Stimulated activated naive B cell treated with anti-CD40 and anti-IgM and Interleukin-4, amounts not matched to agents 10 μg/mL and 1 μg/mL and 100 μg/mL, for 72 hours (primary cell): ENCODE results near the gene MYO18B.

ENCODE experiments used
- ATAC-seq, 2 donors: fragments of 150-1000 bp; cut with Tn5 transposase; replicated peaks; 2 replicates each; pipeline ENCODE4 v1.10.0; 2021; ENCODE audit warnings: moderate library complexity in 1 of 2
- DNase-seq: peaks from one replicate; pipeline ENCODE4 v3.0.0; 2021
- H3K27ac Mint-ChIP-seq: one replicate; pipeline ENCODE4 v1.8.0; 2022; ENCODE audit warnings: mild to moderate bottlenecking, mixed read lengths
- H3K27me3 Mint-ChIP-seq, 2 donors: one replicate each; pipeline ENCODE4 v1.8.0; 2022; ENCODE audit warnings: mixed read lengths in 2 of 2
- H3K36me3 Mint-ChIP-seq, 2 donors: one replicate each; pipeline ENCODE4 v1.8.0; 2022; ENCODE audit warnings: mixed read lengths in 2 of 2, mild to moderate bottlenecking in 1 of 2
- H3K4me1 Mint-ChIP-seq, 2 donors: one replicate each; pipeline ENCODE4 v1.8.0; 2022; ENCODE audit warnings: mixed read lengths in 2 of 2, mild to moderate bottlenecking in 1 of 2
- H3K4me3 Mint-ChIP-seq, 2 donors: one replicate each; pipeline ENCODE4 v1.8.0; 2022; ENCODE audit warnings: mild to moderate bottlenecking in 2 of 2, mixed read lengths in 2 of 2, moderate library complexity in 1 of 2
- H3K9me3 Mint-ChIP-seq, 2 donors: one replicate each; pipeline ENCODE4 v1.8.0; 2022; ENCODE audit warnings: mixed read lengths in 2 of 2, mild to moderate bottlenecking in 1 of 2

MYO18B gene

GRCh38 chr22:25729016-25729995, 12.7 kb upstream of the MYO18B start:
- peaks cover 12 to 27% of the 10 kb centered on the region in 2 donors for H3K36me3 Mint-ChIP-seq
- peaks cover 13 to 17% of the 10 kb centered on the region in 2 donors for H3K4me1 Mint-ChIP-seq
- ATAC-seq: peak; percentile 57 to 76
- no peak overlapping the region for H3K4me3 Mint-ChIP-seq
- H3K27me3 Mint-ChIP-seq: no peaks in the 10 kb centered on the region
- H3K27ac Mint-ChIP-seq: peak overlapping the region; percentile 59
- DNase-seq: no peak
- no peaks in the 10 kb centered on the region for H3K9me3 Mint-ChIP-seq

GRCh38 chr22:25735650-25736049, 6.3 kb upstream of the MYO18B start:
- Mint-ChIP-seq H3K9me3 (no peaks in the 10 kb centered on the region), H3K27ac (no peak overlapping the region), H3K36me3 (no peaks in the 10 kb centered on the region), H3K27me3 (peaks cover 0 to 3% of the 10 kb centered on the region in 2 donors), H3K4me3 (no peak overlapping the region), H3K4me1 (peaks cover 9 to 17% of the 10 kb centered on the region in 2 donors)
- DNase-seq (no peak), ATAC-seq (no peak)

- ATAC-seq (peak; percentile 75 to 82), DNase-seq (no peak)
- Mint-ChIP-seq H3K27me3 (peaks cover 0 to 3% of the 10 kb centered on the region in 2 donors), H3K4me3 (peak overlapping the region in 1 of 2 donors; percentile 59), H3K27ac (peak overlapping the region; percentile 82), H3K36me3 (no peaks in the 10 kb centered on the region), H3K4me1 (peaks cover 9 to 17% of the 10 kb centered on the region in 2 donors), H3K9me3 (no peaks in the 10 kb centered on the region)
These were observed 5.5 kb upstream of the MYO18B start for GRCh38 chr22:25736378-25737011.

DNA sequence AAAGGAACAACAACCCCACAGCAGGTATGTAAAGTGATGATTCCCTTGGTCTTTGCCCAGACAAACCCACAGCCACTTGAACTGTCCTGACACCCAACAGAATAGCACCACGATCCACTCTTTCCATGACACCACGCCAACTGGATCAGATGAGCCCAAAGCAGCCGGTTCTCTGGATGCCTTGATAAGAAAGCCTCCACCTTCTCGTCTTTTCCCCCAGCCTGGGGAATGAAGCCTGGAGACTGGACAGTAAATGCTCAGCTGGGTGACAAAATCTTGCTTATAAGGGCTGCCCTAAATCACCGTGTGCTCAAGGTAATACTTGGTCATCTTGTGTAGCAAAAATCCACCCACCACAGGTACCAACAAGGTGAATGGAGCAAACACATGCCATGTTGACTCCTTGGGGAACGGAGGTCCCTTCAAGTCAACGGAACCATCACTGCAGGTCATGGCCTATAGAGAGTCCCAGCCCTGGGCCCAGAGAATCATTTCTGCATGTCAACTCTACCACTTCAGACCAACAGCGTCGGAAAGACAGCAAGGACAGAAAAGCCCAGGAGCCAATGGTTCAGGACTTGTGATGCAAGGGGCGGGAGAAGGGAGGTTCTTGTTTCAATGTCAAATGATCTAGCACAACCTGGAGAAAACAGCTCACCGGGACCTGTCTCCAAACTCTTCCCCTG, 2.2 kb upstream of the MYO18B start:
- no peak for DNase-seq
- no peak overlapping the region for H3K27ac Mint-ChIP-seq
- peaks cover 0 to 8% of the 10 kb centered on the region in 2 donors for H3K27me3 Mint-ChIP-seq
- no peaks in the 10 kb centered on the region for H3K36me3 Mint-ChIP-seq
- H3K9me3 Mint-ChIP-seq: no peaks in the 10 kb centered on the region
- no peak overlapping the region for H3K4me3 Mint-ChIP-seq
- peaks cover 6 to 17% of the 10 kb centered on the region in 2 donors for H3K4me1 Mint-ChIP-seq
- no peak for ATAC-seq

DNA sequence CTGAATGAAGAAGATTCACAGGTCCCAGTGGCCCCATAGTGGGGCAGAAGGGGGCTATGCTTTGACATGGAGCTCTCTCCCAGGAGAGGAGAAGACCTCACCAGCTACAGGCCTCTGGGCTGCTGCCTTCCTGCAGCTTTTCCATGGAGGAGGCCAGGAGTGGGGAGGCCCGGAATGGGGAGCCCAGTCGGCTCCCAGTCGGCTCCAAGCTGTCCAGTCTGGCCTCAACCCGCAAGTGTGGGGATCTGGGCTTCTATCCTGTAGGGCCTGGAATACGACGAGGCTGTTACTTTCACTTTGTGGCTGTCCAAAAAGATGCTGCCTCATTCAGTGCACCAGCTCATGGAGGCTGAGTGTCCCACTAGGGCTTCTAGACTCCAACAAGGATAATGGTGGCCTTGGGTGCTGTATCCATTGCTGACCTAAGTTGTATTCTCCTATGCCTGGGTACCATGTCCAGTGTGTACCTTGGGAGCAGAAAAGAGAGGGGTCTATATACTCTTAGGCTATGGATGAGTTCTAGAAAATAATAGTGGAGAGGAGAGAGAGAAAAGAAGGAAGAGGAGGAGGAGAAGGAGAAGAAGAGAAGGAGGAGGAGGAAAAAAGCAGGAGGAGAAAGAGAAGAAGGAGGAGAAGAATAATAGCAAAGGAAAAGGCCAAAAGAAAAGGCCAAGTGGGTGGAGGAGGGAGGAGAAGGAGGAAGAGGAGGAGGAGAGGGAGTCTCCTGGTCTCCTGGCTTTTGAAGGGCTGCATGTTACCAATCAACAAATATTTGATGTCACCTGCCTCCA, 1.1 kb downstream of the MYO18B start:
- ATAC-seq (no peak), DNase-seq (no peak)
- Mint-ChIP-seq H3K36me3 (no peaks in the 10 kb centered on the region), H3K27me3 (peaks cover 0 to 8% of the 10 kb centered on the region in 2 donors), H3K4me1 (no peaks in the 10 kb centered on the region), H3K27ac (no peak overlapping the region), H3K4me3 (no peak overlapping the region), H3K9me3 (no peaks in the 10 kb centered on the region)

DNA sequence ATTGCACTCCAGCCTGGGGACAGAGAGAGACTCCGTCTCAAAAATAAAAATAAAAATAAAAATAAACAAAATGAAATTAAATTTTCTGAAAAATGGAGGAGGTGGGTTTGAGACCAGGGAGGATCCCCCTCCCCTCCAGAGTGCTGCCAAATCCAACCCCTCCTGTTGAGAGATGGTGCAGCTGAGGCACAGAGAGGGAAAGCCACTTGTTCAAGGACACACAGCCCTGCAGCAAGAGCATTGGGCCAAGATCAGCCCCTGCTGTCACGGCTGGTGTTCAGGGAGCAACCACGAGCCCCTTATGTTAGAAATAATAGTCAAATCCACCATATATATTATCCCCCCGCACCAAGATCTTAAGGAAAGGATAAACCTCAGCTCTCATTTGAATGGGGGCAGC, 2.7 kb downstream of the MYO18B start:
- no peak overlapping the region for H3K27ac Mint-ChIP-seq

GRCh38 chr22:25745341-25746011, 3.5 kb downstream of the MYO18B start:
- no peak for ATAC-seq
- DNase-seq: no peak
- no peak overlapping the region for H3K27ac Mint-ChIP-seq
- H3K9me3 Mint-ChIP-seq: no peaks in the 10 kb centered on the region
- no peak overlapping the region for H3K4me3 Mint-ChIP-seq
- H3K27me3 Mint-ChIP-seq: peaks cover 0 to 5% of the 10 kb centered on the region in 2 donors
- H3K36me3 Mint-ChIP-seq: no peaks in the 10 kb centered on the region
- peaks cover 0 to 5% of the 10 kb centered on the region in 2 donors for H3K4me1 Mint-ChIP-seq

More for the DNA sequence above, 2.7 kb downstream of the MYO18B start:
- no peaks in the 10 kb centered on the region for H3K9me3 Mint-ChIP-seq
- no peak for ATAC-seq
- peaks cover 0 to 5% of the 10 kb centered on the region in 2 donors for H3K27me3 Mint-ChIP-seq
- H3K36me3 Mint-ChIP-seq: no peaks in the 10 kb centered on the region
- no peak overlapping the region for H3K4me3 Mint-ChIP-seq
- no peak for DNase-seq
- peaks cover 0 to 5% of the 10 kb centered on the region in 2 donors for H3K4me1 Mint-ChIP-seq

- no peaks in the 10 kb centered on the region for H3K9me3 Mint-ChIP-seq
- peaks cover 0 to 5% of the 10 kb centered on the region in 2 donors for H3K27me3 Mint-ChIP-seq
- no peak for DNase-seq
- no peak overlapping the region for H3K27ac Mint-ChIP-seq
- ATAC-seq: no peak
- peaks cover 0 to 5% of the 10 kb centered on the region in 2 donors for H3K4me1 Mint-ChIP-seq
- H3K4me3 Mint-ChIP-seq: no peak overlapping the region
- H3K36me3 Mint-ChIP-seq: no peaks in the 10 kb centered on the region
These were observed 4.0 kb downstream of the MYO18B start for GRCh38 chr22:25746012-25746373.

GRCh38 chr22:25747245-25747944, 5.4 kb downstream of the MYO18B start:
- no peak for DNase-seq
- H3K36me3 Mint-ChIP-seq: no peaks in the 10 kb centered on the region
- H3K4me1 Mint-ChIP-seq: peaks cover 0 to 5% of the 10 kb centered on the region in 2 donors
- ATAC-seq: no peak
- H3K27me3 Mint-ChIP-seq: peaks cover 4 to 5% of the 10 kb centered on the region in 2 donors
- no peak overlapping the region for H3K4me3 Mint-ChIP-seq
- no peaks in the 10 kb centered on the region for H3K9me3 Mint-ChIP-seq
- no peak overlapping the region for H3K27ac Mint-ChIP-seq

DNA sequence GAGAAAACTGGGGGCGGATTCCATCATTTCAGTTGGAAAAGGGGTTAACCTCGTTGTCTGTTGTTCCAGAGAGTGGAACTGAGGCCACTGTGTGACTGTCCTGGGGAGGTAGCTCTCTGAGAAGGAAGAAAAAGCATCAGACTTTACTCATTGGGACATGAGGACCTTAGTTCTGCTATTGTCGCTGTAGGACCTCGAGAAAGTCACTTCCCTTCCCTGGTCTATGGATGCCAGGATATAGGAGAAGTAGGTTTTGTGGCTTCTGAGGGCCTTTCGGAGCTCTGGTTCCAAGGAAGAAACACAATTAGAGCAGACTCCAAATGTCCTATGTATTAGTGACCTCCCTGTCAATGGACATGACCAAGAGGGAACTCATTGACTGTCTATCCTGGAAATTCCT, 6.2 kb downstream of the MYO18B start:
- DNase-seq: no peak
- Mint-ChIP-seq H3K4me1 (peaks cover 0 to 5% of the 10 kb centered on the region in 2 donors), H3K27me3 (peaks cover 4% of the 10 kb centered on the region in 2 donors), H3K36me3 (no peaks in the 10 kb centered on the region), H3K4me3 (no peak overlapping the region), H3K9me3 (no peaks in the 10 kb centered on the region), H3K27ac (no peak overlapping the region)
- ATAC-seq: no peak

DNA sequence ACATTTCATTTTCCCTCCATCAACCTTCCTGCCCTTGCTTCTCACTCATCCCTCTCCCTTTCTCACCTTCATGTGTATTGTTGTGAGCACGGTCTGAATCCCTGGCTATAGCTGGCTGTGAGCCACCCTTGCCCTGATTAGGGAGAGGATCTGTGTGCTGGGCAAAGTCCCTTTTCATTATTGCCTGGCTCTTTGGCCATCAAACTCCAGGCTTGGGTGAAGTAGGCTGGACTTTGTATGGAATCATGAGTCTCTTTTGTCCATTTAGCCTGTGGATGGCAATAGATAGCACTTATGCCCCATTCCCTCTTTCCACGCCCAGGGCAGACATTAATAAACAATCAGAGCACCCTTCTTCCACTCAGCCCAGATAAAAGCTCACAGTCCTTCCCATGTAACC, 6.7 kb downstream of the MYO18B start:
- H3K4me3 Mint-ChIP-seq: no peak overlapping the region
- H3K4me1 Mint-ChIP-seq: peaks cover 0 to 5% of the 10 kb centered on the region in 2 donors
- no peak for ATAC-seq
- H3K27ac Mint-ChIP-seq: no peak overlapping the region
- no peaks in the 10 kb centered on the region for H3K36me3 Mint-ChIP-seq
- no peaks in the 10 kb centered on the region for H3K9me3 Mint-ChIP-seq
- no peak for DNase-seq
- peaks cover 0 to 4% of the 10 kb centered on the region in 2 donors for H3K27me3 Mint-ChIP-seq

DNA sequence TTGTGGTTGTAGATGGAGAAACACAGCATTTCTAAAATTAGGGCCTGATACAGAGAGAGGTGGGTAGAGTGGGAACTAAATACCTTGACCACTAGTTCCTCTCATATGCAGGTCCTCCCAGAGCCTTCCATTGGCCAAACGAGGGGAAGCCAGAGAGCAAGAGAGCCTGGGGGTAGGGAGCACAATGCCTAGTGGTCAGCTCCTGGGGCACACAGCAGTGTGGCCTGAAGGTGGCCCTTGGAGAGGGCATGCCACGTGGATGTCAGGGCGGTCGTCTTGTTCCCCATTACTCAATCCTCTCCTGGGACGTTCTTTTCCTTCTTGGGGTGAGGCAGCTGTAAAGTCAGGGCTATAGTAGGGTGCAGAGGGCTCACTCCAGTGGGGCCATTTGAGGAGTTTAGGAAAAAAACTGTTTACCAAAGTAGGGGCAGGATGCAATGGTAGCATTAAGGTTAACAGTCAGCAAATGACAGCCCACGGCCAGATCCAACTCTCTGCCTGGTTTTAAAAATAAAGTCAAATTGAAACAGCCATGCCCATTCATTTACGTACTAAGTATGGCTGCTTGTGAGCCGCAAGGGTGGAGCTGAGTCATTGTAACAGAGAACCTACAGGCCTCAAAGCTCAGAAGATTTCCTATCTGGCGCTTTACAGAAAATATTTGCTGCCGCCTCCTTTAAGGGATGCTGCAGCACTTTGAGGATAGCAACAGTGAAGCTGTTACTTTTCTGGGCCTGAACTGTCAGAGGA, 7.6 kb downstream of the MYO18B start:
- H3K27me3 Mint-ChIP-seq: peaks cover 0 to 4% of the 10 kb centered on the region in 2 donors
- H3K9me3 Mint-ChIP-seq: no peaks in the 10 kb centered on the region
- no peak overlapping the region for H3K4me3 Mint-ChIP-seq
- H3K27ac Mint-ChIP-seq: peak overlapping the region; percentile 42
- H3K4me1 Mint-ChIP-seq: peaks cover 0 to 5% of the 10 kb centered on the region in 2 donors
- H3K36me3 Mint-ChIP-seq: no peaks in the 10 kb centered on the region
- ATAC-seq (peak; percentile 52 to 81), DNase-seq (no peak)
